ENCODE measurements around the gene COL18A1.
"Not testable (repeated sequence)": the region's sequence is repeated elsewhere in the genome, so short reads cannot be mapped to it uniquely, and the experiment has no call there.

Gene COL18A1

GRCh38 chr21:45367402-45368351, 37.3 kb upstream of the COL18A1 start:
- DNase-seq = no peak

- not testable (repeated sequence) for DNase-seq
Measured at GRCh38 chr21:45369018-45369417, 35.9 kb upstream of the COL18A1 start.

- DNase-seq = no peak
Measured at GRCh38 chr21:45370575-45370974, 34.4 kb upstream of the COL18A1 start.

GRCh38 chr21:45371081-45371480, 33.9 kb upstream of the COL18A1 start:
- no peak for DNase-seq

- DNase-seq = no peak
Measured at GRCh38 chr21:45371655-45372054, 33.3 kb upstream of the COL18A1 start.

GRCh38 chr21:45372732-45373355, 32.1 kb upstream of the COL18A1 start:
- no peak for DNase-seq

- no peak for DNase-seq
Measured at GRCh38 chr21:45373991-45374816, 30.8 kb upstream of the COL18A1 start.

- no peak for DNase-seq
Measured at GRCh38 chr21:45374826-45375455, 30.0 kb upstream of the COL18A1 start.

GRCh38 chr21:45376459-45377324, 28.3 kb upstream of the COL18A1 start:
- DNase-seq = no peak

- DNase-seq = no peak
Measured at GRCh38 chr21:45377325-45377709, 27.6 kb upstream of the COL18A1 start.

GRCh38 chr21:45377866-45378257, 27.1 kb upstream of the COL18A1 start:
- no peak for DNase-seq

GRCh38 chr21:45378258-45378966, 26.6 kb upstream of the COL18A1 start:
- DNase-seq = no peak

- no peak for DNase-seq
Measured at GRCh38 chr21:45379171-45379900, 25.6 kb upstream of the COL18A1 start.

- no peak for DNase-seq
Measured at GRCh38 chr21:45379901-45380330, 25.0 kb upstream of the COL18A1 start.

- no peak for DNase-seq
Measured at GRCh38 chr21:45380566-45380965, 24.4 kb upstream of the COL18A1 start.

- no peak for DNase-seq
Measured at GRCh38 chr21:45381036-45381787, 23.8 kb upstream of the COL18A1 start.

GRCh38 chr21:45381865-45382696, 22.9 kb upstream of the COL18A1 start:
- DNase-seq = no peak

- DNase-seq = no peak
Measured at GRCh38 chr21:45382697-45382997, 22.3 kb upstream of the COL18A1 start.

GRCh38 chr21:45383111-45383614, 21.8 kb upstream of the COL18A1 start:
- no peak for DNase-seq

Measured in CD4-positive, alpha-beta T cell treated with Interleukin-1 beta for 1 hour (primary cell).